Measurements from ENCODE around the gene TXNL4A.

GRCh38 chr18:79975985-79976680 lies 12.2 kb downstream of the TXNL4A start:
- TF ChIP-seq CTCF (conservative IDR thresholded peaks at IDR 0.05; ENCODE audit: low read depth, low read length) (no peak), EZH2 (IDR thresholded peaks at IDR 0.05; ENCODE audit: borderline replicate concordance, low read depth, low read length, poor library complexity, severe bottlenecking) (no peak)

Data from A673 (cell line).